Measurements from ENCODE around the gene PDE7B.

Gene PDE7B

GRCh38 chr6:136060759-136061158, 209.3 kb downstream of the PDE7B start:
- in situ Hi-C loops (cut with HindIII; ENCODE audit: low sequenced_read_pairs): no loop called here

DNA sequence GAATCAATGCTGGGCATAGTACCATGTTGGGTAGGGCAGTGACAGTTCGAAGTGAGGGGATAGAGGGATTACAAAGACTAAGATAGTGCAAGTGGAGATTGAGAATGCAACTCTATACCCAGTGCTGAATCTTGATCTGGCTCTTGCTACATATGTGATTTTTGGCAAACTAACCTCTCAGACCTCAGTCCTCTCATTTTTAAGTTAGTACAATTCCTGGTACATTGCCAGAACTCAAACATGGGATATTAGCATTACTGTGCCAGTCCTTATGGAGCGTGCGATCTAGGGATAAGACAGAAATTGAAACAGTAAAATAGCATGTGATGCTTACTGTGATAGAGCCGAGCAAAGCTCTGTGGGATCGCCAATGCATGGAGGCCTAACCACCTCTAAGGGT, 210.2 kb downstream of the PDE7B start:
- in situ Hi-C loops (cut with HindIII; ENCODE audit: low sequenced_read_pairs): no loop called here

DNA sequence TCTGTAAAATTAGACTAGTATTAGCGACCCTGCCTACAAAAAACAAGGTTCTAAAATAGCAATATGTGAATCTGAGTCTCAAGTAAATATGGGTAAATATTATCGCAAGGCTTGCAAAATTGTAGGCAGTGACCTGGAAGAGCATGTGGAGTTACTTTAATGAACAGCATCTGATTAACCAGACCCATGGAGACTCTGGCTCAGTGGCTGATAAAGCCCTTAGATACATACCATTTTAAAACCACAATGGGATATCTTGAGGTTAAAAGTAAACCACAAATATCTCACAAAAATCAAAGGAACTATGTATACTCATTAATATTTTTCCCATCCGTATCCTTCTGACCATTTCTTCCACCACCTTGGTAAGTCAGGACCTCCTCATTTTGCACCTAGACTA, 211.6 kb downstream of the PDE7B start:
- in situ Hi-C loops (cut with HindIII; ENCODE audit: low sequenced_read_pairs): no loop called here

- in situ Hi-C loops (cut with HindIII; ENCODE audit: low sequenced_read_pairs): no loop called here
Observed at GRCh38 chr6:136066005-136066404, 214.5 kb downstream of the PDE7B start.

- in situ Hi-C loops (cut with HindIII; ENCODE audit: low sequenced_read_pairs): no loop called here
Observed at GRCh38 chr6:136067731-136068341, 216.3 kb downstream of the PDE7B start.

DNA sequence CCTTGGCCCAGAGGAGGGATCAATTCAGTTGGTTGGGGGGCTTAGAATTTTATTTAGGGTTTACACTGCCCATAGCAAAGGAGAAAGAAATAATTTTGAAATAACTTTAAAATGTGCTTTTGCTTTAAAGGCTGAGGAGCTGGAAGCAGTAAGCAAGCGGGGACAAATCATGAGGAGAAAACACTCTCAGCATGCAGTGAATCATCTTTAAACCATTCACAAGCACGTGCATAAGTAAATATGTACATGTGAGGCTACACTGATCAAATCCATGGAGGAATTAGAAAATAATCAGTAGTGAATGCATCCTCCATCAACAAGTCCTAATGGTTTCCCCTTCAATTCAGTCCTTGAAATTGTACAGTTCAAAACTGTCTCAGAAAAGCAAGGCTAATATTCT, 217.6 kb downstream of the PDE7B start:
- in situ Hi-C loops (cut with HindIII; ENCODE audit: low sequenced_read_pairs): no loop called here

DNA sequence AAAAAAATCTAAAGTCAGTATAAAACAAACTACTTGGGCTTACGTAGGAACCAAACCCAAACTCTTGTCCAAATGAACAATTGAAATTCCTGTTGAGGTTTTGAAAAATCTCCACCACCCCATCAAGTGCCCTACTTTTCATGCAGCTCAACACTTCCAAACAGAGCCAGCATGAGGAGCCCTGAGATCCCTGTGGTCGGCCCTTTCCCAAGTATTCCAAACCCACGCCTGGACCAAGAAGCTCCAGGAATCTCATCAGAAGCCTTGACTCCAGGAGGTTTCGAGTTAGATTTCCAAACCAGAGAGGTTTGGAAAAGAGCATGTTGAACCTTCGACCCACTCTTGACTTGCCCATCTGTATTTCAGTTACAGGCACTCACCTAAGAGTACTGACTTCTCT, 219.3 kb downstream of the PDE7B start:
- in situ Hi-C loops (cut with HindIII; ENCODE audit: low sequenced_read_pairs): no loop called here

- in situ Hi-C loops (cut with HindIII; ENCODE audit: low sequenced_read_pairs): no loop called here
Observed at GRCh38 chr6:136072691-136073090, 221.2 kb downstream of the PDE7B start.

- in situ Hi-C loops (cut with HindIII; ENCODE audit: low sequenced_read_pairs): no loop called here
Observed at GRCh38 chr6:136073216-136073615, 221.7 kb downstream of the PDE7B start.

- in situ Hi-C loops (cut with HindIII; ENCODE audit: low sequenced_read_pairs): no loop called here
Observed at GRCh38 chr6:136076496-136076895, 225.0 kb downstream of the PDE7B start.

GRCh38 chr6:136077834-136078576, 226.5 kb downstream of the PDE7B start:
- in situ Hi-C loops (cut with HindIII; ENCODE audit: low sequenced_read_pairs): no loop called here

GRCh38 chr6:136079701-136080565, 228.4 kb downstream of the PDE7B start:
- in situ Hi-C loops (cut with HindIII; ENCODE audit: low sequenced_read_pairs): no loop called here

DNA sequence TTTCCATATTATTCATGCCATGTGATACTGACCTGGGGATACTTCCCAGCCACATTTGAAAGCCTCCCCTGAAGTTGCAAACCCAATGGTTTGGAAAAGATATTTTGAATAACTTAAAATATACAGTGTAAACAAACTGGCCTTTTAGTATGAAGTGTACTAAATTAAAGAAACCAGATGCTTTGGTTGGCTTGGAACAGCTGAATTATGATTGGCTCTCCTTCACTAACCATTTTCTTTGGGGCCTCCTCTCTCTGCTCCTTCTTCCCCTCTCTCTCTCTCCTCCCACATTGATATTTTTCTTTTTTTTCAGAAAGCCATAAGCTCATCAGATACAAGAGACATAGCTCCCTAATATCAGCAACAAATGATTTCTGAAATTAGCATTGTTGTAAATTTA, 232.0 kb downstream of the PDE7B start:
- in situ Hi-C loops (cut with HindIII; ENCODE audit: low sequenced_read_pairs): no loop called here

DNA sequence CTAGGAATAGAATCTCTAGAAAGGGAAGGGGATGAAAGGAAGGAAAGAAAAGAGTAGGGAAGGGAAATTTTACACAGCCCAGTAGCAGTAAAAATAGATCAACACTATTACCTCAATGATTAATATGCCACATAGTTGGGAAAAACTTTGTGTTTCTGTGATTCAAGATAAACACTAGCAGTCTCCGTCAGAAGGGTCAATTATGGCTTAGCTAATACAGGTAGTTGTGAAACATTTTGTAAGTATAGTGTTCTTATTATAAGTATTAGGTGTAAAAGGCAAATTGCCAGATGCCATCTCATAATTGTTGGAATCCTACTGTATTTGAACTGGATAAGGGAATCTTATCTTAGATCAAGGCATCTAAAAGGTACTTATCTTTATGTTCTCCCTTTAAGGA, 232.9 kb downstream of the PDE7B start:
- in situ Hi-C loops (cut with HindIII; ENCODE audit: low sequenced_read_pairs): no loop called here

DNA sequence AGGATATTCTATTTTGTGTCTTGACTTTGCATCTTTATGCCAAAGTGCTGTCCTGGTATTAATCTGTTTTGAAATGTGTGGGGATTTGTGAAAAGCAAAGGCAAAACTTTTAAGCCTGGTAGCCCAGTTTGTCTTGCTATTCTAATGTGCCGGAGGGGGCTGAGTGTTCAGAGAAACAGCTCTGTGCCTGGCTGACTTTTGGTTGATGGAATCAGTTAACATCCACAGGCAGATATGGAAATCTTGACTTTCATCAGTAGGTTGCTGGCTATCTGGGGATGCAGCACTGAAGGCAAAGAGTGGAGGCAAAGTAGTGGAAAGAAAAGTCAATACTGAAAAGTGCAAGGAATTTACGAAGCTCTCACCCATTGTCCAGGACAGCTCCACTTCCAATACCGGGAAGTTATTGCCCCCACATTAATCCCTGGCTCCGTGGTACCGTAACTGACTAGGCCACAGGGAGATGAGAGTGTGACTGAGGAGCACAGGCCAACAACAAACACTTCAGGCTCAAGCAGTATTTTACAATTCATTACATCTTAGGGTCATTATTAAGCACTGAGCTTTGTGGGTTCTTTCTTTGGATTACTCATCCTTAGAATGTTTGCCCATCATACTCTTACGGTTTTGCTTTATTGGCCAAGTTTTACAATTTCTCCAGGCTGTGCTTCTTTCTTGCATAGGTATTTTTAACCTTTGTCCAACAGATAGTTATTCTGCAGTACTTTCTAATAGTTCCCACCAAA, 234.0 kb downstream of the PDE7B start:
- in situ Hi-C loops (cut with HindIII; ENCODE audit: low sequenced_read_pairs): no loop called here

- in situ Hi-C loops (cut with HindIII; ENCODE audit: low sequenced_read_pairs): no loop called here
Observed at GRCh38 chr6:136086686-136087085, 235.2 kb downstream of the PDE7B start.

- in situ Hi-C loops (cut with HindIII; ENCODE audit: low sequenced_read_pairs): no loop called here
Observed at GRCh38 chr6:136087986-136088385, 236.5 kb downstream of the PDE7B start.

GRCh38 chr6:136088693-136089092, 237.2 kb downstream of the PDE7B start:
- in situ Hi-C loops (cut with HindIII; ENCODE audit: low sequenced_read_pairs): no loop called here

DNA sequence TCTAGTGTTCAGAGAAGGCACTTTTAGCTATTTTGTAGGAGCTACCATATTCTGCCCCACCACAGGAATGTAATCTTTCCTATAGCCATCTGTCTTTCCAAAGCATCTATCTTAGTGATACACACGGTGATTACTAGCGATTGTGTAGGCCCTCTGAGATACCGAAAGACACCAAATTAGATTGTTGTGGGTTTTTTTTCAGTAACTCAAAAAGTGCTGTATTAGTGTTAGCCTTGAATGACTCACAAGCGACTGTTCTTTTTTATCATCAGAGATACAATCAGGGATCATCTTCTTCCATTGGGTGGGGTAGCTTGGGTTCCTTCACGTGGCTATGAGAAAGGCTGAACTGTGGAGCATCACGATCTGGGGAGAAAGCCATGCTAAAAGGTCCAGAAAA, 238.4 kb downstream of the PDE7B start:
- in situ Hi-C loops (cut with HindIII; ENCODE audit: low sequenced_read_pairs): no loop called here

DNA sequence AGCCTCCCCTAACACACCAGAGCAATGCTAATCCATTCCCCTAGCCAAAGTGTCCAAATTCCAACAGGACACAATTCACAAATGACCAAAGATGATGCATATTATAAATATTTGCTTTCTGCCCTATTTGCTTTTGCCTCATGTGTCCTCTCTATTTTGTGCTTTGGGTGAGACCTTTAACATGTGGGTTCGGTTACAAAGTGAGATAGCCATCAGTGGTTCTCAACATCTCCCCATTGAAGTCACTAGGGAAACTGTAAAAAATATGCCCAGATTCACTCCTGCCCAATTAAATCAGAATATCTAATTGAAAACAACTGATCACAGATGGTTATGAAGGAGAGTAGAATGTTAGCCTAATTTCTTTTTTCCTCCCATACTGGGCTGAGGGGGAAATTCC, 239.4 kb downstream of the PDE7B start:
- in situ Hi-C loops (cut with HindIII; ENCODE audit: low sequenced_read_pairs): no loop called here

DNA sequence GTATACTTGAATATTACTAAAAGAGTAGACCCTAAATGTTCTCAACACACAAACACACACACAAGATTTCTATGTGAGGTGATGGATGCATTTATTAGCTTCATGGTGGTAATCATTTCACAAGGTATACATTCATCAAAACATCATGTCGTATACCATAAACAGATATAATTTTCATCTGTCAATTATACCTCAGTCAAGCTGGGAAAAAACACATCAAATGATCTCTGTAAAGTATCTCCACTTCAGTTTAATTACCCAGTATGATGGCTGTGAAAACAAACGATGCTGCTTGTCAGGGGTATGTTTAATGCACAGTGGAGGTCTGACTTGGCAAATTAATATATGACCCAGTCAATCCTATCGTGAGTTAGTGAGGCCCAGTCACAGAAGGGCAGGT, 241.4 kb downstream of the PDE7B start:
- in situ Hi-C loops (cut with HindIII; ENCODE audit: low sequenced_read_pairs): no loop called here
